GM12878 (cell line): Measurements from ENCODE around the gene SACM1L. TPM values are rescaled to one million over a fixed set of nuclear protein-coding genes. Genes with fewer than 3 reads are reported as not detected.

ENCODE experiments used
- ATAC-seq: fragments of 200-7000 bp; cut with Tn5 transposase; 3 replicates; pipeline ENCODE4 v1.9.1; 2020; ENCODE audit warnings: mild to moderate bottlenecking, moderate library complexity
- BruUV-seq: library from RNA; stranded (reverse); fragments of 400-500 nt; replicated peaks from 2 replicates; lab custom pipeline; 2021; lab: Mats Ljungman, UMichigan
- CTCF ChIA-PET: fragments of 300-600 bp; sonication (Branson Sonifier 250); formaldehyde crosslinking; extraction: SDS; loops from one replicate; lab custom pipeline; 2021; ENCODE audit warnings: inconsistent platforms; lab: Yijun Ruan, JAX
- POLR2A ChIA-PET: fragments of 350-600 bp; formaldehyde crosslinking; extraction: SDS; loops from one replicate; lab custom pipeline; 2021; ENCODE audit warnings: inconsistent platforms; lab: Charles Lee
- RAD21 ChIA-PET: fragments of 300-600 bp; sonication (Branson Sonifier 250); formaldehyde crosslinking; loops from one replicate; lab custom pipeline; 2023; ENCODE audit warnings: antibody characterized with exemption; ENCODE audit not compliant: unreplicated experiment; lab: Charles Lee
- SMC1A ChIA-PET: fragments of 300-600 bp; sonication (Branson Sonifier 250); formaldehyde crosslinking; loops from one replicate; lab custom pipeline; 2023; ENCODE audit not compliant: unreplicated experiment, uncharacterized antibody; lab: Charles Lee
- DNase-seq: peaks from one replicate; pipeline ENCODE4 v3.0.0-alpha.2; 2011; ENCODE audit warnings: low read depth, low spot score
- FAIRE-seq: peaks from 3 replicates; lab custom pipeline; 2011; peaks lifted over from hg19 to GRCh38; lab: Jason Lieb, UNC
- H2AFZ ChIP-seq: 2 replicates; pipeline ENCODE4 v1.6.0; 2011; ENCODE audit warnings: low read depth, low read length, control low read depth; ENCODE audit not compliant: control insufficient read depth
- H3K27ac ChIP-seq: 2 replicates; pipeline ENCODE4 v1.5.1; 2011; ENCODE audit warnings: control low read depth; ENCODE audit not compliant: control insufficient read depth, insufficient read depth
- H3K27me3 ChIP-seq, 2 experiments: replicated peaks in 1 of 2; 2 replicates each; pipeline versions ENCODE4 v1.6.0 to v1.6.1; 2011; ENCODE audit warnings: low read length in 1 of 2; ENCODE audit not compliant: control insufficient read depth in 2 of 2, insufficient read depth in 2 of 2
- H3K36me3 ChIP-seq, 2 experiments: 2 replicates each; pipeline ENCODE4 v1.5.1; 2011; ENCODE audit warnings: low read length in 1 of 2; ENCODE audit not compliant: control insufficient read depth in 2 of 2, insufficient read depth in 2 of 2
- H3K4me1 ChIP-seq: 2 replicates; pipeline ENCODE4 v1.6.1; 2011; ENCODE audit warnings: mild to moderate bottlenecking, low read length, moderate library complexity, mixed read lengths; ENCODE audit not compliant: control insufficient read depth, insufficient read depth
- H3K4me2 ChIP-seq: 2 replicates; pipeline ENCODE4 v1.6.0; 2011; ENCODE audit warnings: control low read depth; ENCODE audit not compliant: control insufficient read depth, insufficient read depth
- H3K4me3 ChIP-seq: fragments of 200-600 bp; sonication (generic); 2 replicates; pipeline ENCODE4 v1.5.1; 2016
- H3K79me2 ChIP-seq: 2 replicates; pipeline ENCODE4 v1.6.0; 2011; ENCODE audit warnings: low read length; ENCODE audit not compliant: control insufficient read depth, insufficient read depth
- H3K9ac ChIP-seq: 2 replicates; pipeline ENCODE4 v1.8.0; 2011; ENCODE audit warnings: low read length, control low read depth, mixed read lengths; ENCODE audit not compliant: control insufficient read depth, insufficient read depth
- H3K9me3 ChIP-seq: replicated peaks from 3 replicates; pipeline ENCODE4 v1.5.1; 2011; ENCODE audit warnings: mild to moderate bottlenecking, low read length; ENCODE audit not compliant: control insufficient read depth, insufficient read depth
- H4K20me1 ChIP-seq: 2 replicates; pipeline ENCODE4 v1.6.0; 2011; ENCODE audit not compliant: control insufficient read depth, insufficient read depth
- BMI1 ChIP-seq: fragments of 450-650 bp; IDR thresholded peaks from 2 replicates; pipeline ENCODE4 v1.6.1; 2016; ENCODE audit warnings: mild to moderate bottlenecking, moderate library complexity, borderline replicate concordance
- EGR1 ChIP-seq, 2 experiments: IDR thresholded peaks; 1 replicate in 1 of 2; 2 replicates in 1 of 2; pipeline ENCODE4 v1.6.1; 2011 to 2012; ENCODE audit warnings: low read depth in 2 of 2, low read length in 2 of 2, borderline replicate concordance in 1 of 2, mild to moderate bottlenecking in 1 of 2, moderate library complexity in 1 of 2
- NR2F1 ChIP-seq: fragments of 450-650 bp; conservative IDR thresholded peaks from 2 replicates; pipeline ENCODE4 v1.6.1; 2017; ENCODE audit warnings: mild to moderate bottlenecking
- PML ChIP-seq: IDR thresholded peaks from 2 replicates; pipeline ENCODE4 v1.6.1; 2012; ENCODE audit warnings: low read length, inconsistent platforms
- WRNIP1 ChIP-seq: IDR thresholded peaks from 2 replicates; pipeline ENCODE4 v1.6.1; 2011; ENCODE audit warnings: low read depth, low read length, improper control_type of control experiment, borderline replicate concordance
- WGBS: methylation state at CpG from one replicate; pipeline ENCODE4 v1.1.6; 2016; ENCODE audit warnings: low lambda C conversion rate; ENCODE audit not compliant: insufficient replicate concordance, insufficient coverage; ENCODE audit errors: missing lambda C conversion rate; 5-methylcytosine and 5-hydroxymethylcytosine counted together
- in situ Hi-C: fragments of 300-500 bp; cut with MboI; formaldehyde crosslinking; loops from 9 replicates; pipeline ENCODE4 v1.14.3; 2018; ENCODE audit warnings: mixed read lengths
- intact Hi-C: fragments of 100-400 bp; cut with micrococcal nuclease; formaldehyde crosslinking; loops from one replicate; pipeline ENCODE4 v1.14.2; 2022; ENCODE audit not compliant: unreplicated experiment
- polyA plus RNA-seq, 11 experiments: library from polyadenylated mRNA; depleted of rRNA in 4 of 11; unstranded in 6 of 11; stranded (reverse) in 5 of 11; fragments of >200 nt; fragmentation: Nextera tagmentation in 4 of 11; fragmentation: Illumina TruSeq in 1 of 11; extraction: Ambion mirVana in 4 of 11; extraction: Trizol in 1 of 11; gene quantifications; 1 replicate in 1 of 11; 2 replicates in 10 of 11; pipeline versions ENCODE4 v1.2.1 to v1.2.3, GENCODE V29; 2011 to 2016; ENCODE audit warnings: inconsistent platforms in 2 of 11, missing spikeins in 2 of 11, low read depth in 1 of 11
- small RNA-seq: library from RNA; depleted of rRNA; stranded (forward); fragments of <200 nt; gene quantifications from one replicate; pipeline ENCODE3, GENCODE V24; 2014
- total RNA-seq, 4 experiments: library from RNA; depleted of rRNA in 3 of 4; stranded (reverse); fragments of >200 nt in 3 of 4; fragmentation: Illumina TruSeq in 1 of 4; extraction: Trizol in 1 of 4; gene quantifications; 2 replicates each; pipeline versions ENCODE4 v1.2.1 to v1.2.3, GENCODE V29; 2013 to 2021
- TF ChIP-seq, protein P1 (sequence below): fragments of 150-350 bp; IDR thresholded peaks from 2 replicates; pipeline ENCODE4 v1.6.1; 2014; ENCODE audit warnings: mild to moderate bottlenecking, low read depth, low read length

The SACM1L gene
- total and polyA plus RNA-seq, 10 of the 15 experiments (the other 5 are each of a cell fraction or from before 2014, with no cell fraction given) = 16.5 to 48.3 (median 28.9) TPM

DNA sequence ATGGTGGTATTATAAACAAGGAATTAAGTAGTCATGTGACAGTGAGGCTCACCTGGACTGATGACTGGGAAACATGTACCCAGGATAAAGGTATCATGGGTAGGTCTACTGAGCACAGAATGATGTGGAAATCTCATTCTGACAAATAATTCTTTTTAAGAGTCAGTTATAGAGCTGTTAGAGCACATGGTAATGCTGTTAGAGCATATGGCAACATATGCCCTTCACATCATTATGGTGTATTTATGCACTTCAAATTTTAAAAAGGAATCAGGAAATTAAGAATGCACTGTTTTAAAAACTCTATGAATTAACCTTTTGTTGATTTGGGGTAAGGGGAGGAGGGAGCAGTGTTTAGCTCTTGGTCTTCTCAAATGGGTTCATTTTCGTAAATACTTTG, 105.5 kb downstream of the SACM1L start:
- H3K9me3 ChIP-seq = no peaks in the 10 kb centered on the region
- FAIRE-seq (no peak), ATAC-seq (no peak), DNase-seq (no peak)
- 30% methylated on average over 1 of the region's 1 CpG for WGBS
- intact Hi-C loops = no loop called here
- no peaks in the 10 kb centered on the region for H3K79me2 ChIP-seq
- ChIA-PET CTCF (interaction anchor here (0.9 to 1.6 kb wide), 2 partner anchors 34 to 134 kb away, joined by 3 to 6 read pairs; no protein-coding TSS in a partner anchor), RAD21 (interaction anchor here (0.6 kb wide), 1 partner anchor 654 kb away, joined by 3 read pairs; no protein-coding TSS in a partner anchor), SMC1A (interaction anchor here (0.6 kb wide), 1 partner anchor 29 kb away, joined by 3 read pairs; no protein-coding TSS in a partner anchor), POLR2A (no interaction called here)
- peaks cover 5% of the 10 kb centered on the region for H3K4me1 ChIP-seq
- BruUV-seq = no TSS peak
- no peaks in the 10 kb centered on the region for H4K20me1 ChIP-seq
- no peak overlapping the region for H2AFZ ChIP-seq
- no peak overlapping the region for H3K4me3 ChIP-seq
- no peak overlapping the region for H3K4me2 ChIP-seq
- in situ Hi-C loops = no loop called here
- H3K27ac ChIP-seq = no peak overlapping the region
- TF ChIP-seq WRNIP1 = no peak
- no peak for TF ChIP-seq BMI1
- TF ChIP-seq, protein P1, sequence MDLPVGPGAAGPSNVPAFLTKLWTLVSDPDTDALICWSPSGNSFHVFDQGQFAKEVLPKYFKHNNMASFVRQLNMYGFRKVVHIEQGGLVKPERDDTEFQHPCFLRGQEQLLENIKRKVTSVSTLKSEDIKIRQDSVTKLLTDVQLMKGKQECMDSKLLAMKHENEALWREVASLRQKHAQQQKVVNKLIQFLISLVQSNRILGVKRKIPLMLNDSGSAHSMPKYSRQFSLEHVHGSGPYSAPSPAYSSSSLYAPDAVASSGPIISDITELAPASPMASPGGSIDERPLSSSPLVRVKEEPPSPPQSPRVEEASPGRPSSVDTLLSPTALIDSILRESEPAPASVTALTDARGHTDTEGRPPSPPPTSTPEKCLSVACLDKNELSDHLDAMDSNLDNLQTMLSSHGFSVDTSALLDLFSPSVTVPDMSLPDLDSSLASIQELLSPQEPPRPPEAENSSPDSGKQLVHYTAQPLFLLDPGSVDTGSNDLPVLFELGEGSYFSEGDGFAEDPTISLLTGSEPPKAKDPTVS = no peak
- no peak for TF ChIP-seq EGR1 (IDR thresholded peaks at IDR 0.05; ENCODE audit: borderline replicate concordance in 1 of 2, low read depth in 2 of 2, low read length in 2 of 2)
- TF ChIP-seq PML = no peak
- TF ChIP-seq NR2F1 = no peak
- H3K27me3 ChIP-seq = peaks cover 2 to 17% of the 10 kb centered on the region in 2 experiments; a peak in 3 of 4 replicates
- H3K9ac ChIP-seq = no peak overlapping the region
- H3K36me3 ChIP-seq = no peaks in the 10 kb centered on the region

Small RNA genes within 50 kb of the gene (small RNA-seq; reads per million reads assigned to genes)
- not detected for gene RN7SL145P

Other genes with a start within 250 kb of the SACM1L start
- 26.4 and 27.3 TPM in 2 replicates for gene LIMD1, start 94.6 kb upstream of the SACM1L start, total RNA-seq (2014; rRNA removed)
- 21.5 and 21.7 TPM in 2 replicates for gene LIMD1, start 94.6 kb upstream of the SACM1L start, total RNA-seq (2014; rRNA removed; fragmentation: Illumina TruSeq; extraction: Trizol)
- gene LIMD1, start 94.6 kb upstream of the SACM1L start, total RNA-seq (2021) = 47.2 and 54.5 TPM in 2 replicates
- gene LIMD1, start 94.6 kb upstream of the SACM1L start, polyA plus RNA-seq (2011; rRNA removed) = 32.2 and 43.1 TPM in 2 replicates
- 19.8 and 23.7 TPM in 2 replicates for gene LIMD1, start 94.6 kb upstream of the SACM1L start, polyA plus RNA-seq (2014; fragmentation: Illumina TruSeq; extraction: Trizol)
- gene LIMD1, start 94.6 kb upstream of the SACM1L start, polyA plus RNA-seq (2014; fragmentation: Nextera tagmentation; extraction: Ambion mirVana) = 1 to 10 TPM; 1.7 to 2.9 TPM
- gene LIMD1, start 94.6 kb upstream of the SACM1L start, polyA plus RNA-seq (2014; rRNA removed) = 37.6 and 37.8 TPM in 2 replicates
- 10 to 100 TPM; 20.5 to 23.3 TPM for gene LIMD1, start 94.6 kb upstream of the SACM1L start, polyA plus RNA-seq (2016; fragmentation: Nextera tagmentation; extraction: Ambion mirVana)
- 1.1 TPM in 2 replicates for gene SLC6A20, start 107.1 kb downstream of the SACM1L start, total RNA-seq (2014; rRNA removed)
- gene SLC6A20, start 107.1 kb downstream of the SACM1L start, total RNA-seq (2014; rRNA removed; fragmentation: Illumina TruSeq; extraction: Trizol) = 0.89 and 1.4 TPM in 2 replicates
- 1.5 and 3.5 TPM in 2 replicates for gene SLC6A20, start 107.1 kb downstream of the SACM1L start, total RNA-seq (2021)
- 2.6 and 4.1 TPM in 2 replicates for gene SLC6A20, start 107.1 kb downstream of the SACM1L start, polyA plus RNA-seq (2011; rRNA removed)
- 0.89 and 1.3 TPM in 2 replicates for gene SLC6A20, start 107.1 kb downstream of the SACM1L start, polyA plus RNA-seq (2014; fragmentation: Illumina TruSeq; extraction: Trizol)
- gene SLC6A20, start 107.1 kb downstream of the SACM1L start, polyA plus RNA-seq (2014; fragmentation: Nextera tagmentation; extraction: Ambion mirVana) = under 1 TPM; 0.45 to 0.66 TPM
- 1.8 and 2.7 TPM in 2 replicates for gene SLC6A20, start 107.1 kb downstream of the SACM1L start, polyA plus RNA-seq (2014; rRNA removed)
- 1 to 10 TPM in 1 of 2 experiments, under 1 TPM in 1; 0.31 to 1.1 TPM for gene SLC6A20, start 107.1 kb downstream of the SACM1L start, polyA plus RNA-seq (2016; fragmentation: Nextera tagmentation; extraction: Ambion mirVana)
- gene LZTFL1, start 152.7 kb downstream of the SACM1L start, total RNA-seq (2014; rRNA removed) = 10.3 and 15.3 TPM in 2 replicates
- 16.5 and 16.9 TPM in 2 replicates for gene LZTFL1, start 152.7 kb downstream of the SACM1L start, total RNA-seq (2014; rRNA removed; fragmentation: Illumina TruSeq; extraction: Trizol)
- gene LZTFL1, start 152.7 kb downstream of the SACM1L start, total RNA-seq (2021) = 11.3 and 13.0 TPM in 2 replicates
- 74.1 and 78.7 TPM in 2 replicates for gene LZTFL1, start 152.7 kb downstream of the SACM1L start, polyA plus RNA-seq (2011; rRNA removed)
- gene LZTFL1, start 152.7 kb downstream of the SACM1L start, polyA plus RNA-seq (2014; fragmentation: Illumina TruSeq; extraction: Trizol) = 21.0 and 23.7 TPM in 2 replicates
- gene LZTFL1, start 152.7 kb downstream of the SACM1L start, polyA plus RNA-seq (2014; fragmentation: Nextera tagmentation; extraction: Ambion mirVana) = 10 to 100 TPM in 1 of 2 experiments, 1 to 10 TPM in 1; 10.0 to 10.8 TPM
- gene LZTFL1, start 152.7 kb downstream of the SACM1L start, polyA plus RNA-seq (2014; rRNA removed) = 14.3 and 17.4 TPM in 2 replicates
- 10 to 100 TPM in 1 of 2 experiments, 1 to 10 TPM in 1; 9.8 to 10.8 TPM for gene LZTFL1, start 152.7 kb downstream of the SACM1L start, polyA plus RNA-seq (2016; fragmentation: Nextera tagmentation; extraction: Ambion mirVana)
- 2.6 and 2.9 TPM in 2 replicates for gene CCR9, start 197.1 kb downstream of the SACM1L start, total RNA-seq (2014; rRNA removed)
- 2.3 TPM in 2 replicates for gene CCR9, start 197.1 kb downstream of the SACM1L start, total RNA-seq (2014; rRNA removed; fragmentation: Illumina TruSeq; extraction: Trizol)
- gene CCR9, start 197.1 kb downstream of the SACM1L start, total RNA-seq (2021) = 1.8 and 2.3 TPM in 2 replicates
- 0.05 and 0.09 TPM in 2 replicates for gene CCR9, start 197.1 kb downstream of the SACM1L start, polyA plus RNA-seq (2011; rRNA removed)
- gene CCR9, start 197.1 kb downstream of the SACM1L start, polyA plus RNA-seq (2014; fragmentation: Illumina TruSeq; extraction: Trizol) = 3.0 and 3.6 TPM in 2 replicates
- gene CCR9, start 197.1 kb downstream of the SACM1L start, polyA plus RNA-seq (2014; fragmentation: Nextera tagmentation; extraction: Ambion mirVana) = 1 to 10 TPM; 3.1 to 3.9 TPM
- gene CCR9, start 197.1 kb downstream of the SACM1L start, polyA plus RNA-seq (2014; rRNA removed) = 1.5 and 2.4 TPM in 2 replicates
- under 1 TPM; 0.52 to 0.77 TPM for gene CCR9, start 197.1 kb downstream of the SACM1L start, polyA plus RNA-seq (2016; fragmentation: Nextera tagmentation; extraction: Ambion mirVana)